Nephron progenitor cell (in vitro differentiated cells): ENCODE measurements around the gene ZBTB7A.

Experiments used
- DNase-seq: peaks from one replicate; pipeline ENCODE4 v3.0.0; 2021
- H3K27ac Mint-ChIP-seq: 2 replicates; pipeline ENCODE4 v1.8.0; 2021; ENCODE audit warnings: mild to moderate bottlenecking, moderate library complexity, mixed read lengths
- H3K27me3 Mint-ChIP-seq: 2 replicates; pipeline ENCODE4 v1.8.0; 2021; ENCODE audit warnings: mild to moderate bottlenecking, low read depth, mixed read lengths; ENCODE audit not compliant: poor library complexity
- H3K36me3 Mint-ChIP-seq: 2 replicates; pipeline ENCODE4 v1.8.0; 2021; ENCODE audit warnings: low read depth, mixed read lengths
- H3K4me1 Mint-ChIP-seq: 2 replicates; pipeline ENCODE4 v1.8.0; 2021; ENCODE audit warnings: mixed read lengths
- H3K4me3 Mint-ChIP-seq: 2 replicates; pipeline ENCODE4 v1.8.0; 2021; ENCODE audit warnings: mild to moderate bottlenecking, moderate library complexity, mixed read lengths
- H3K9me3 Mint-ChIP-seq: 2 replicates; pipeline ENCODE4 v1.8.0; 2021; ENCODE audit warnings: mild to moderate bottlenecking, moderate library complexity, mixed read lengths
- TF ChIP-seq, protein P1 (sequence below): fragments of 200-600 bp; sonication (generic); IDR thresholded peaks from 2 replicates; pipeline ENCODE4 v1.5.0; 2021; ENCODE audit warnings: antibody characterized with exemption

ZBTB7A gene

GRCh38 chr19:4054441-4055208, 12.1 kb downstream of the ZBTB7A start:
- Mint-ChIP-seq H3K9me3 (no peaks in the 10 kb centered on the region), H3K4me1 (peaks cover 12% of the 10 kb centered on the region), H3K4me3 (no peak overlapping the region), H3K36me3 (peaks cover 59% of the 10 kb centered on the region), H3K27me3 (no peaks in the 10 kb centered on the region), H3K27ac (no peak overlapping the region)
- TF ChIP-seq, protein P1, sequence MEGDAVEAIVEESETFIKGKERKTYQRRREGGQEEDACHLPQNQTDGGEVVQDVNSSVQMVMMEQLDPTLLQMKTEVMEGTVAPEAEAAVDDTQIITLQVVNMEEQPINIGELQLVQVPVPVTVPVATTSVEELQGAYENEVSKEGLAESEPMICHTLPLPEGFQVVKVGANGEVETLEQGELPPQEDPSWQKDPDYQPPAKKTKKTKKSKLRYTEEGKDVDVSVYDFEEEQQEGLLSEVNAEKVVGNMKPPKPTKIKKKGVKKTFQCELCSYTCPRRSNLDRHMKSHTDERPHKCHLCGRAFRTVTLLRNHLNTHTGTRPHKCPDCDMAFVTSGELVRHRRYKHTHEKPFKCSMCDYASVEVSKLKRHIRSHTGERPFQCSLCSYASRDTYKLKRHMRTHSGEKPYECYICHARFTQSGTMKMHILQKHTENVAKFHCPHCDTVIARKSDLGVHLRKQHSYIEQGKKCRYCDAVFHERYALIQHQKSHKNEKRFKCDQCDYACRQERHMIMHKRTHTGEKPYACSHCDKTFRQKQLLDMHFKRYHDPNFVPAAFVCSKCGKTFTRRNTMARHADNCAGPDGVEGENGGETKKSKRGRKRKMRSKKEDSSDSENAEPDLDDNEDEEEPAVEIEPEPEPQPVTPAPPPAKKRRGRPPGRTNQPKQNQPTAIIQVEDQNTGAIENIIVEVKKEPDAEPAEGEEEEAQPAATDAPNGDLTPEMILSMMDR: no peak
- DNase-seq: no peak

DNA sequence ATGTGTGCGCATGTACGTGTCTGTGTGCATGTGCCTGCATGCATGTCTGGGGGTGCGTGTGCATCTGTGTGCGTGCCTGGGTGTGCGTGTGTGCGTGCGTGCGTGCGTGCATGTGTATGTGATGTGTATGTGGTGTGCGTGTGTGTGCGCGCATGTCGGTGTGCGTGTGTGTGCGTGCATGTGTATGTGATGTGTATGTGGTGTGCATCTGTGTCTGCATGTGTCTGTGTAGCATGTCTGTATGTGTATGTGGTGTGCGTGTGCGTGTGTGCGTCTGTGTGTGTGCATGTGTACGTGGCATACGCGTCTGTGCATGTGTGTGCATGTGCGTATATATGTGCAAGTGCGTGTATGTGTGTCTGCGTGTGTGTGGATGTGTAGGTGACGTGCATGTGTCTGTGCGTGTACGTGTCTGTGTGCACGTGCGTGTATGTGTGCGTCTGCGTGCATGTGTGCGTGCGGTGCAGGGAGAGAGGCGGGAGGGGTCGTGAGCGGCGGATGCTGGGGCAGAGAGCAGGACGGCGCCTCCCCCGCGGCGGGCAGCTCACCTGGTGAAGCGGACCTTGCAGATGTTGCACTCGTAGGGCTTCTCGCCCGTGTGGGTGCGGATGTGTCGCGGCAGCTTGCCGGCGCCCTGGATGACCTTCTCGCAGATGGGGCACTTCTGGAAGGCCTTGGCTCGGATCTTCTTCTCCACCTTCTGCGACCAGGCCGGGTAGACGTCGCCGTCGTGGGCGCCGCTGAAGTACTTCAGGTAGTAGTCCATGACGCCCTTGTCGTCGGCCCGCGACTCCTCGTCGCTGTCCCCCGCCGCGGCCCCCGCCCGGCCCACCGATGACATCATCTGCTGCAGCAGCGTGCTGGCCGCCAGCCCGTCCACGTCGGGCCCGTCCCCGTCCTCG, 13.0 kb downstream of the ZBTB7A start:
- H3K27me3 Mint-ChIP-seq: no peaks in the 10 kb centered on the region
- TF ChIP-seq, protein P1: no peak
- peaks cover 61% of the 10 kb centered on the region for H3K36me3 Mint-ChIP-seq
- no peak for DNase-seq
- H3K27ac Mint-ChIP-seq: peak overlapping the region; percentile 34
- H3K4me3 Mint-ChIP-seq: no peak overlapping the region
- no peaks in the 10 kb centered on the region for H3K9me3 Mint-ChIP-seq
- H3K4me1 Mint-ChIP-seq: peaks cover 12% of the 10 kb centered on the region

DNA sequence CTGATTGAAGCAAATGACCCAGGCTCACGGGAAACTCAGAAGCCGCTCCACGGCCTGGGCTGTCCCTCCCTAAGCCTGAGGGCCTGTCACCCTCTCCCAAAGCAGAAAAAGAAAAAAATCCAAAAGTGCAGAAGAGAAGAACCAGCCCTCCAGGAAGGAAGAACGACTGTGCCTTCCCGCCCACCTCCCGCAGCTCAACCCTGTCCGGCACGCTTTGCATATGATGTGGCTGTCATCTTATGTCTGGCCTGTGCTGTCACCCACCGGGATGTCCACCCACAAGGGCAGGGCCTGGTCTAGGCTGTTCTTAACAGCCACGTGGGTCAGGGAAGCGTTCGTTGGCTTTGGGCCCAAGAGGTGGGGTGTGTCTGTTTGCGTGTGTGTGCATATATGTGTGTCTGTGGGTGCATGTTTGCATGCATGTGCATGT, 13.7 kb downstream of the ZBTB7A start:
- Mint-ChIP-seq H3K4me3 (no peak overlapping the region), H3K27me3 (no peaks in the 10 kb centered on the region), H3K27ac (peak overlapping the region; percentile 34), H3K4me1 (peaks cover 12% of the 10 kb centered on the region), H3K9me3 (no peaks in the 10 kb centered on the region), H3K36me3 (peaks cover 61% of the 10 kb centered on the region)
- TF ChIP-seq, protein P1: no peak
- DNase-seq: no peak

- peaks cover 55% of the 10 kb centered on the region for H3K36me3 Mint-ChIP-seq
- no peak for DNase-seq
- no peaks in the 10 kb centered on the region for H3K9me3 Mint-ChIP-seq
- no peaks in the 10 kb centered on the region for H3K27me3 Mint-ChIP-seq
- H3K4me3 Mint-ChIP-seq: no peak overlapping the region
- H3K27ac Mint-ChIP-seq: peak overlapping the region; percentile 34
- TF ChIP-seq, protein P1: no peak
- H3K4me1 Mint-ChIP-seq: peaks cover 12% of the 10 kb centered on the region
These were observed 14.3 kb downstream of the ZBTB7A start for GRCh38 chr19:4052114-4052992.

GRCh38 chr19:4051175-4052101, 15.3 kb downstream of the ZBTB7A start:
- Mint-ChIP-seq H3K4me3 (no peak overlapping the region), H3K4me1 (peaks cover 14% of the 10 kb centered on the region), H3K9me3 (no peaks in the 10 kb centered on the region), H3K27me3 (no peaks in the 10 kb centered on the region), H3K27ac (peak overlapping the region; percentile 68), H3K36me3 (peaks cover 49% of the 10 kb centered on the region)
- TF ChIP-seq, protein P1: no peak
- no peak for DNase-seq
